ENCODE data around the gene TBC1D1.

Gene TBC1D1

DNA sequence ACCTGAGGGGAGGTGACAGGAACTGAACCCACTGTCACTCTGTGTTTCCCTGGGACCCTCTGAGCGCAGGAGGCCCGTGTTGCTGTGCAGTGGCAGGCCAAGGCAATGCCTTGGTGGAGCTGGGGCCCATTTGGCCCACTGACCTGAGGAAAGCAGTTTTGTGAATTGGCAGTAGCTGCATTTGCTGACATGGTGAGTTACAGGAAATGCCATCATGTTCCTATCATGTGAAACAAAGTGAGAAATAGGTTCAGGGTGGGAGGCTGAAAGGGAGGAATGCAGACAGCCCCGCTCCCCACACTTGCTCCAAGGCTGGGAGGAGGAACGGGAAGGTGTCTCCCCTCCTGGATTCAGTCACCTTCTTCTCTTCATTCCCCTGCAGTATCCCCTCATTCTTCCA, 215.4 kb downstream of the TBC1D1 start:
- no peak for DNase-seq (ENCODE audit: low spot score)

DNA sequence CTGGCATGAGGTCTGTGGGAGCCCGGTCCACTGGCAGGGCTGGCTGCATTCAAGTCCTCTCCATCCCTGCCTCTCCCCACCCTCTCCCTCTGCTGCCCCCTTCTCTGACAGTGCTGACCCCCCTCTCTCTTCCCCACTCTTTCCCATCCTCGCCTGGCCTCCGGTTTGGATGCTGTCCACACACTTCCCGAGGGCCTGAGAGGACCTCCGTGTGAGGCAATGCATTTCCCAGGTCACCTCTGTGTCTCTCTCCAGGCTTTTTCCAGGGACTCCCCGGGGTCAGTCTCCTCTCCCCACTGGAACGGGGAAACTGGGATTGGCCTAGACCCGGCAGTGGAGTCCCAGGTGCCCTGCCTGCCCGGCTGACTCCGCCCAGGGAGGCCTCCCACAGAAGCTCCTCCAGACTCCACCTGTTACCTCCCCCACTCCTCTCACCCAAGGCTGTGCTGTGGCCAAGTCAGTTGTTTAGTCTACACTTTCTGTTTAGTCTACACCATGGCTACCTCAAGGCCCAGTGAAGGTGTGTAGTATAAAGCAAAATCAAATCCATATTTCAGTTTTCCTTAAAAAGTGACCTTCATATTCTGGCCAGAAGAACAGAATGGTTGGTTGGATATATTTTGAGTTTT, 216.1 kb downstream of the TBC1D1 start:
- no peak for DNase-seq (ENCODE audit: low spot score)

DNA sequence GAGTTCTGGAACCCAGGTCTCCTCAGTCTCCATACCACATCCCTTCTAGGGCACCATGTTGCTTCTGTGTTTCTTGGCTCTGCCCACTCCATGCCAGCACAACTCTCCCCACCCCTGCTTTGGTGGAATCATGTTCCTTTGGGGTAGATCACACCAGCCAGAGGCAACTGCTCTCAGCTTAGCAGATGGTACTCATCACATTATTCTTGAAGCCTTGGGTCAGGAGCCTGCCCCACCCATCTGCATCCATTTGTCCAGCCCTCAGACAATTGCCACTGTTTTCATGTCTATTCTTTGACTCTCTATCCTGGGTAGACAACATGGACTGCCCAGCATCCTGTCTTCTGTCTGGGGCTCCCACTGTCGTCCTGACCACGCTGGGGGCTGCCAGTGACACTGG, 216.9 kb downstream of the TBC1D1 start:
- no peak for DNase-seq (ENCODE audit: low spot score)

DNA sequence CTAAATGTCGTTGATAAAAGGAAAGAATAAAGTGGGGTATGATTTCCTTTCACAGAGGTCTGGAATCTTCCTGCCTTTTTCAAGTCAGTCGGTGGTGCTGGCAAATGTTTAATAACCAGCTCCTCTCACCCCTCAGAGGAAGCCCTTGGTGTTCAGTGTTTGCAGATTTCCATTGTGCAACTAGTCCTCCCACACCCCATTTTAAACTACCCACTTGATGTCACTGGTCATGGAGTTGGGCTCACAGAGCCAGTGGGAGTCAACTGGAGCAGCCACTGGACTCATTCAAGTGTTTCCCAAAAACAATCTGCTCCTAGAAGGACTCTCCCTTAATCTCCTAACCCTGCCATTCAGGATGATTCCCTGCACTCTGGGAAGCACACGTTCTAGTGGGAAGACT, 218.5 kb downstream of the TBC1D1 start:
- DNase-seq (ENCODE audit: low spot score), result no peak

DNA sequence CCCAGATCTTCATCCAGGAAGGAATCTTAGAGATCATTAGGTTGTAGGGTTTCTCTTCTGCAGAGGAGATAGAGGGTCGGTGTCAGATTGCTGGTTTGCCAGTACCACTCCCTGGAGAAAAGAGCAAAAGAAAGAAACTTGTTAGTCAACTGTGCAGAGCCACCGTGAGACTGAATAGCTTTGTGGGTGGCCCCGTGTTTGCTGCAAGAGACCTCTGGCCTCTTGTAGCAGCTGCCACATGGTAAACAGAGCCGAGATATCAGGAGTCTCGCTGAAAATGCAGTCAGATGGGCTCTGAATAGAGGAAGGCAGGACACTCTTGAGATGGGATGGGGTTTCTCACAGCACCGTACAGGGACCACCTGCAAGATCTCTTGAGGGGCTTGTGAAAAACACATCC, 219.0 kb downstream of the TBC1D1 start:
- no peak for DNase-seq (ENCODE audit: low spot score)

DNA sequence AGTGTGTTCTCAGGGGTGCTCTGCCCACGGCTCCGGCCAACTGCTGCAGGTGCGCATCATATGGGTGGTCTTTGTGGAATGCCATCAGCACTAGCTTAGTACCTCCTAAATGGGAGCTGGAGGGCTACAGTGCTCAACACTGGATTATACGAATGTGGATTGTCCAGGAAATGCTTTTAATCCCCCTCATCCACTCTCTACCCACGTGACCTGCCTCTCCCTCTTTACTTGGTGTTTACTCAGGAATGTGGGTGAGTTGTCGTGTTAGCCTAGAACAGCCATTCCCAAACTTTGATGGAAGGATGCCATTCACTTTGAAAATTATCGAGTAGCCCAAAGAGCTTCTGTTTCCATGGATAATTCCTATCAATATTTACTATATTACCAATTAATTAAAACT, 220.1 kb downstream of the TBC1D1 start:
- no peak for DNase-seq (ENCODE audit: low spot score)

DNA sequence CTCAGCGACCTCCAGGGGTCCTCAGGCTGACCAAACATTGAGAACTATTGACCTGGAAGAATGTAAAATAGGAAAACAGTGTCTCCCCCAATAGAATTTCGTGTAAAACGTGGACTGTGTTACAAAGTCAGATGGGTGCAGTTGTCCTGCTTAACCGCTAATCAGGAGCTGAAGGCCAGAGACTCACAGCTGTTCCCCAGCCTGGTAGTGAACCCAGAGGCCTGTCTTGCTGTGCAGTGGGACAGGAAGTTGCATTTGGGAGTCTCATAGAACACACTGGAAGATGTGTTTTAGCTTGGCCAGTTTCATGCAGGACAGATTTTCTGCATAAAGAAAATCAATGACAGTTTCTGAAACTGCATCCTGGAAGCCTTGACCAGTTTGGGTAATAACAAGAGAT, 220.8 kb downstream of the TBC1D1 start:
- DNase-seq (ENCODE audit: low spot score), result no peak

DNA sequence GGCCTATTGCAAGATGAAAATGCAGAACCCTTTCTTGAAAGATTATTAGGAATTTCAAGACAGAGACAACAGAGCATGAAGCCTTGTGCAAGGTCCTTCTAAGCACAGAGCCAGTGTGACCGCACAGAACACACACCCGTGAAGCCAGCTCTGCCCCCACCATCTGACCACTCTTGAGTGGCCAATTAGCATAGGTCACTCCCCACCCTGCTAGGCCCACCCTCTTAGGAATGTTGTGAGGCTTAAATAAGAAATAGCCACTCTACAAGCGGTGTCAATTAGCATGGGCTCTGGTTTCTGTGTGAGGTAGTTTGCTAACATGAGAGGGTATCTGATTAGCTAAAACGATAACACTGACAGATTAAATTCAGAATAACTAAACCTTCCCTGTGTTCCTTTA, 222.2 kb downstream of the TBC1D1 start:
- no peak for DNase-seq (ENCODE audit: low spot score)

DNA sequence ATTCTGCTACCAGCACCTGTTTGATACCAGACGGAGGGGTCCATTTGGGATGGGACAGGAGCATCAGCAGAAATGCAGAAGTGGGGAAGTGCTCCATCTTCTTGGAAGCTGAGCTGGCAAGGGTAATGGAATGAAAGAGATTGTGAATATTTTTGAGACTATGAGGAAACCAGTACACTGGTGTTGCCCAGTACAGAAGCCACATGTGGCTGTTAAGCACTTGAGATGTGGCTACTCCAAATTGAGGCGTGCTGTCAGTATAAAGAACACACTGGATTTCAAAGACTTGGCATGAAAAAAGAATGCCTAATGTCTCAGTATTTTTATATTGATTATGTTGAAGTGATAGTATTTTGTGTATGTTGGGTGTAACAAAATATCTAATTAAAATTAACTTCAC, 222.7 kb downstream of the TBC1D1 start:
- no peak for DNase-seq (ENCODE audit: low spot score)

DNA sequence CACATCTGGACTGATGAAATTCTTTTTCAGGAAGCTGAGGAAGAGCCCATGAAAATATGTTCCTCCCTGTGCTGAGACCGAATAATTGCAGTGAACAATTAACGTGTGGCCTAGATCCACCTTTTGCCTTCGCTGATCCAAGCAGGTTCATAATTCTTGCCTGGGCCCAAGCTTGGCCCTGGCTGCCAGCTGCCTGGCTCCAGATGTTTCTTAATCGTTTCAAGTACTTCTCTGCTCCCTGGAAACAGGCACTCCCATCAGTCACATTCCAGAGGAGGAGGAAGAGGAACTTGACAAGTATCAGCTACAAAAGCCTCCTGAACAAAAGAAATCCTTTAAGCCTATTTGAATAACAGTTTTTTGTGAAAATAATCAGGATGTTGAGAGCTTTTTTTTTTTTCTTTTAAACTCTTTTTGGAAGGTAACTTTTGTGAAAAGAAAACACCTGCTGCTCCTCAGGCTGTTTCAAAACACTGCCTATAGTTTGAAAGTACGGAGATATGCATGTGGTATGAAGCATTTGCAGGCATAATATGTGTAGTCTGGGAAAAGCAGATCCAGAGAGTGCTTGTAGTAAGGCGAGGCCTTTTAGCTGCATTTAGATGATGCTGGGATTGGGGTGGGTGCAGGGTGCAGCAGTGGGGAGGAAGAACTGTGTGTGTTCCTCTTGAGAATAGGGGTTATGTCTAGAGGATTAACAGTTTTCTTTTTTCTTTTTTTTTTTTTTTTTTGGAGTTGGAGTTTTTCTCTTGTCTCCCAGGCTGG, 223.7 kb downstream of the TBC1D1 start:
- no peak for DNase-seq (ENCODE audit: low spot score)

DNA sequence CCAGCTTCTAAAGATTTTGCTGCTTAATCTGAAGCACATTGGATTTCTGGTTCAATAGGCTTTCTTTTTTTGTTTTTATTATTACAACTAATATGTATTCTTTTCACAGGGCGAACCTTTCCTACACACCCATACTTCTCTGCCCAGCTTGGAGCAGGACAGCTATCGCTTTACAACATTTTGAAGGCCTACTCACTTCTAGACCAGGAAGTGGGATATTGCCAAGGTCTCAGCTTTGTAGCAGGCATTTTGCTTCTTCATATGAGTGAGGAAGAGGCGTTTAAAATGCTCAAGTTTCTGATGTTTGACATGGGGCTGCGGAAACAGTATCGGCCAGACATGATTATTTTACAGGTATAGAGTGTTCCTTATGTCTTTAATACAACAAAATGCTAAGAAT, 224.7 kb downstream of the TBC1D1 start:
- DNase-seq (ENCODE audit: low spot score), result no peak

DNA sequence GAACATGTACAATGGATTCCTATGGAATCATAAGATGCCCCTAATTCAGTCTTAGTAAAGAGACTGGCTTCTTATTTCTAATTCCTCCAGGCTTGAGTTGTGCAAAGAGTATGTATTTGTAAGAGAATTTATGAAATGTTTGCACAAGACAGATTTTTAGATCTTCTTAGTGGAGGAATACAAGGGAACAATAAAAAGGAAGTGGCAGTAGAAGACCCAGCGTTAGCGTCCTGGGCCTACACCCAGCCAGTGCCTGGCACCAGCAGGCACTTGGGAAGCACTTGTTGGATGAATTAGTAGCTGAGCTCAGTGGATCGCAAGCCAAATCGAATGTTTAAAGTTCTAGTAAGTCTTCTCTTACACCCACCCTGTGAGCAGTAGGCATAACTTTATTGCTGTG, 226.7 kb downstream of the TBC1D1 start:
- no peak for DNase-seq (ENCODE audit: low spot score)

DNA sequence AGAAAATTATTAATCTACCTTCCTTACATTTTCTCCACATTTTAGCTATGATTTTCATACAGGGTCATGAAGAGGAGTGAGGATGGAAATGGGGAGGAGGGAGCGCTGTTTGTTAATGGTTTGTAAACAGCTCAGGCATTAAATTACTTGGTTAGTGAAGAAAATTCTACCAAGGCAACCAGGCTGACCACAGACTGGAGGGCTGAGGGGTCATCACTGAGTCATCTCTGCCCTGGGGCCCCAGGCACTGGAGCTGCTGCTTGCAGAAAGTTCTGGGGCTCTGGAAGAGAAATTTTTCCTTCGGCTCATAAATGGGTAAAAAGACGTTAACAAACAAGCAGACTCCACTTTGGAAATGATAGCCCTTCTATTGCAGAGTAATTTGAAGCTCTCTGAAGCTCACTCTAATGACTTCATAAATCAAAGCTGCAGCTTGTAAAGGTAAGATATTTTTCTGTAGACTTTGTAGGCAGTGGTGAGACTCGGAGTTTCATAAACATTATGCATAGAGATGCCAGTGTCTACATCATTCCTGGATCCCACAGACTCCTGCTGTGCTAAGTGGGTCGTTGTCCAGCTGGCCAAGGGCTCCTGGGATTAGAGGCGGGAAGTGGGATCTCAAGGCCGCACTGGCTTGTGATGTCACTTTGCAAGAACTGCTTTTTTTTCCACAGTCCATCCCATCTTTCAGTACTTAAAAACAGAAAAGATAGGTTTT, 228.9 kb downstream of the TBC1D1 start:
- DNase-seq (ENCODE audit: low spot score), result no peak

DNA sequence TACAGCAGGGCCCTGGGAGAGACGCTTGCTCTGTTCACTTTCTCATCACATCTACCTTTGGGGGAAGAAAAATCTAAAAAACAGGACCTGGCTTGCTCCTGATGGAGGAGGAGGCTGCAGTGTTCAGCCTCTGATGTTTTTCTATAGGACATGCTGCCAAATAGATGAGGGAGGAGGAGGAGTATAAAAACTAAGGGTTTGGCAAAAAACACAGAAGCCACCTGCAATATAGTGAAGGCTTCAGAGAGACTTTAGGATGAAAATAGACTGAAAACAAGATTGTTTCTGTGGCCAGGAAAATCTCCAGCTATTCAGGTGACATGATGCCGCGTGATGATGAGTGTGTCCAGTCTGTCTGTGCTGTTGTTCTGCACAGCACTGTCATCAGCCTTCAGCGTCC, 229.9 kb downstream of the TBC1D1 start:
- no peak for DNase-seq (ENCODE audit: low spot score)

DNA sequence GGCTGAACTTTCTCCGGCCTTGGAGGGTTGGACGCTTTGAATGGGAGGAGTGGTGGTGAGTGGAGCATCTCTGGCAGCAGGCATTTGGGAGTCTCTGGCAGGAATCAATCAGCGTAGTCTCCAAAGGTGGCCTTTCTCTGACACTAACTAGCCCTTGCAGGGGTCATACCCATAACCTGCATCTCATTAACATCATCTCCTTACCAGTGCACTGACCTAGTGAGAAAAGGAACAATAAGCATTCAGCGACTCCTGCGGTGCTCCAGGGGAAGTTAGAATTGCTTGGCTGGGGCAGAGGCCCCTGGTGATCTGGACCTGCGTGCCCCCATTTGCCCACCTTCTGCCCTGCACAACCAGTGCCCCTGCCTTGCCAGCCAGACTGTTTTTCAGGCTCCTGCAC, 231.2 kb downstream of the TBC1D1 start:
- no peak for DNase-seq (ENCODE audit: low spot score)

DNA sequence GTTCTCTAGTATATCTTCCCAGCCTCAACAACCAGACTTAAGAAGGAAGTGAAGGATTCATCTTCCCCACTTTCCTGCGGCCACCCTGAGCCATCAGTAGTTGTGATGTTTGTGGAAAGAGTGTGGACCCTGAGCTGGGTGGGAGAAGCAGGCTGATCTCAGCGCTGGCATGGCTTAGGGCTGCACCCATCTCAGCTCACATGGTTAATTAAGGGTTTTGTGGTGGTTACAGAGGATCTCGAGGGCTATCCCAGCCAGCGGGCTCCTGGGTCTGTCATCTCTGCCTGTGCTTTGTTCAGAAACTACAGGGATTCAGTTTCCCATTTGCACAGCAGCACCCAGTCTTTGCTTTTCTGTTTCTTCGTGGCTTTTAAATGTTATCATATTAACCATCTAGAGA, 232.7 kb downstream of the TBC1D1 start:
- no peak for DNase-seq (ENCODE audit: low spot score)

DNA sequence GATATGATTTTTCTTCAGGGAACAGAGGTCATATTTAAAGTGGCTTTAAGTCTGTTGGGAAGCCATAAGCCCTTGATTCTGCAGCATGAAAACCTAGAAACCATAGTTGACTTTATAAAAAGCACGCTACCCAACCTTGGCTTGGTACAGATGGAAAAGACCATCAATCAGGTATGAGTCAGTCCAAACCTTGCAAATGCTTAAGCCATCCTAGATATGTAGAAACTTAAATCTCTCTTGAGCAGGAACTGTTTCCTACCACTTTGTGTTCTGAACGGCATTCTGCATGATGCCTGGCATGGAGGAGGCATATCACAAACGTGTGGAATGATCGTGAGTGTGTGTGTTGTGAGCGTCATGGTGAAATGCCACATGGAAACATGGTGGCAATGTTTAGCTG, 234.1 kb downstream of the TBC1D1 start:
- no peak for DNase-seq (ENCODE audit: low spot score)

DNA sequence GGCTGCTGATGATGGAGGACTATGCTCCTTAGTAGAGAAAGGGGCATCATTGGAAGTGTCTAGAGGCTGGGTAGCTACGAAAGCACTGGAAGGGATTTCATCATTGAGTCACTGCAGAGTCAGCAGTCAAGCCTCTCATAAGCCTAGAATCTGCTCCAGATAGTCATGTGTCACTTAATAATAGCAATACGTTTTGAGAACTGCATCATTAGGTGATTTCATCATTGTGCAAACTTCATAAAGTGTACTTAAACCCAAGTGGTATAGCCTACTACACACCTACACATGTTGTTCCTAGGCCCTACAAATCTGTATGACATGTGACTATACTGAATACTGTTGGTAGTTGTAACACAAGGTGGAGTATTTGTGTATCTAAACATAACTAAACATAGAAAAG, 234.9 kb downstream of the TBC1D1 start:
- no peak for DNase-seq (ENCODE audit: low spot score)

DNA sequence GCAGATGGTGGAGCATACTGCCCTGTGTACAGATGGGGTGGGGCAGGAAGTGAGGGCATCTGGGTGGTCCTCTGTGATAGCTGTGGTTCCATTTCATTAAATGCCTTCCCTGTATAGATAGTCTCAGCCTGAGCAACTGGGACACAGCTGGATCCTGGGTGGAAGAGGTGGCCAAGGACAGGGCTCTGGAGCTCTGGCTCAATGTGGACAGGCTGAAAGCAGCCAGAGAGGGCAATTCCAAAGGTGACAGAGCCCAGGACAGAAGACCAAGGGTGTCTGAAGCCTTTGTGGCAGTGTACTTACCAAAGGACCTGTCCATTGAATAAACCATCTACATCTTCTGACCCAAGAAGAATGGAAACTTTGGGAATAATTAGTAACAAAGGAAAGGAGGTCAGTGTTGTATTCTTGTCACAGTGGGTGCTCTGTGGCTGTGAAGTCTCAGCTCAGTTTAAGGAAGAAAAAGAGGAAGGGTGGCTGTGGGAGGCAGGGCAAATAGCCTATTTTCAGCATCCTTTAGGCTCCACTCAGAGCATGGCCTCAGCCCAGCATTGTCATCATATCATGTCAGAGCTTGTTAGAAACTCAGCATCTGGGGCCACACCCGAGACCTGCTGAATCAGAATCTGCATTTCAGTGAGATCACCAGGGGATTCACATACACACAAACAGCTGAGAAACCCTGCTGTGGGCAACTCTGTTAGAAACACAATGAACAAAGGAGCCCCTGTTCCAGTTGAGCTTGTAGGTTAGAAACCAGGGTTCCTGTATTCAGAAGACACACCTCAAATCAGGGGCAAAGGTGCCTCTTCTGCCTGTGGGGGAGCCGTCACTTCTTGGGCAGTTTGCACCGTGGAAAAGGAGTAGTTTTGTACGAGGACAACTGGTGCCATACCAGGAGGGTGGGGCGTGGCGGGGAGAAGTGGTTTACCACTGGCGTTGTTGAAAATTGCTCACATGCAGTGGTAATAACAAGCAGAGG, 237.9 kb downstream of the TBC1D1 start:
- peak; percentile 83 for DNase-seq (ENCODE audit: low spot score)

DNA sequence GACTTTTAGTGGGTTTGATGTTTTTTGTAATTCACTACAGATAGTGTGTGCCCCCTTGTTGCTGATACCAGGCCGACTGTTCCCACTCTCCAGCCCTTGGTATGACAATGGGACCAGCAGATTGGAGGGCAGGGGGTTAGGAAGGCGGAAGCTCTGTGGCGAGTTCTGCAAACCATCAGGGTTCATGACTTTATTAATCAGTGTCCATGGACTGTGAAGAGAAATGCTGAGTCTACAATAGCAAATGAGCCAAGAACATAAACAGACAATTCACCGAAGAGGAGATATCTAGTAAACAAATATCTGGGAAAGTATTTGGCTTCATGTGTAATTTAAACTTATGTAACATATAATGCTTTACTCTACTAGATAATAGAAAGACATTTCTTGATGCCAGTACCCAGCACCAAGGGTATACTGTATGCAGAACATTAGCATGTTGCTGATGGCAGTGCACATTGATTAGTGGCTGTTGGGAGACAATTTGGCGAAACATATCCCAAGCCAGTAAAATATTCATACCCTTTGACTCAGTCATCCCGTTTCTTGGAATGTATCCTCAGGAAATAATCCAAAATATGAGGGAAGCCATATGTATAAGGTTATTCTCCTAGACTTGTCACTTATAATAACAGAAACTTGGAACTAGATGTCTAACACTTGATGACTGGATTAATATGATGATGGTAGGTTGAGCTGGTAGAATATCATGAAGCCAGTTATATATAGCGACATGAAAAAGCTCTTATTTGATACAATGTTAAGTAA, 238.8 kb downstream of the TBC1D1 start:
- no peak for DNase-seq (ENCODE audit: low spot score)

DNA sequence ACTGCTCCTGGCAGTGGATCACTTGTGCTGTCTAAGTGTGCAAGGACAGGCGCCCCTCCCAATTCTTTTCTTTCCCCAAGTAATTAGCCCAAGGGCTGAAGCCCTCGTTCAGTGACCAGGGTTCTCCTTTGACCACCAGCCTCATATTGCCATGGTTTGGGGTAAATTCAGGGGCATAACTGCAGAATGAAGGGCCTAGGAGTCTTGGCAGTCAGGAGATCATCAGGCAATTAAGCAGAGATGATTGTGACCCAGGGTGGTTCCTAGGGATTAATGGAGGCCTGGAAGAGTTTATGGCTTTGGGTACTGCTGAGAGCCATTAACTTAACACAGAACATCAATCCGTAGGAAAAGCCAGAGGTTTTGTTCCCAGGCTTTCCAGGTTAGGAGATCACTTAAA, 240.0 kb downstream of the TBC1D1 start:
- no peak for DNase-seq (ENCODE audit: low spot score)
